ENCODE data around the gene GCG. TPM values are rescaled to one million over a fixed set of nuclear protein-coding genes. Genes with fewer than 3 reads are reported as not detected.

GCG gene
- total and polyA plus RNA-seq, 2 of the 8 experiments (the other 6 are each of a cell fraction or from before 2014, with no cell fraction given), result not detected

DNA sequence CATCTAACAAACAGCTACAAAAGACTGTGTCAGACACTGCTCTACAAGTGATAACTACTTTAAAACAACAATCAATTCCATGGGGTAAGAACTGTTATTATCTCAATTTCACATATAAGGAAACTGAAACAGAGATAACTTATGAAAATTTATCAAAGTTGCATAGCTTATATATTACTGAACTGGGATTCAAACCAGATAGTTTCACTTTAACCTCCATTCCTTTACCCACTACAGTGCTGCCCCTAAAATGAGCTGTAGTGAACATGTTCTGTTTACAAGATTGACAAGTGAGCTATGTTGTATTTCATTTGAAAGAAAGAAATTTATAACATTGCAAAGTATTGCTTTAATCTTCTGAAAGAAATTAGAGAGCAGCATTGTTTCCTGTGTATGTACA, 14.1 kb upstream of the GCG start:
- no peaks in the 10 kb centered on the region for H3K27me3 ChIP-seq (replicated peaks in 1 of 4; ENCODE audit: control insufficient read depth in 3 of 4, extremely low read depth in 1 of 4, insufficient read depth in 3 of 4, low read length in 3 of 4)
- CTCF ChIA-PET (ENCODE audit: partially characterized antibody), result interaction anchor here (2.1 to 3.3 kb wide), 3 partner anchors 11 to 54 kb away, joined by 8 to 16 read pairs (median 12); no protein-coding TSS in a partner anchor
- H3K79me1 ChIP-seq (ENCODE audit: low read depth, low read length), result no peaks in the 10 kb centered on the region
- POLR2A ChIA-PET (ENCODE audit: partially characterized antibody), result no interaction called here
- H3K9ac ChIP-seq (replicated peaks in 1 of 4; ENCODE audit: extremely low read depth in 1 of 4, low read depth in 3 of 4, low read length in 3 of 4), result no peak overlapping the region
- H2AFZ ChIP-seq (ENCODE audit: low read length), result no peak overlapping the region
- no peaks in the 10 kb centered on the region for H3K4me1 ChIP-seq (replicated peaks in 1 of 4; ENCODE audit: control insufficient read depth in 3 of 4, insufficient read depth in 4 of 4, low read length in 3 of 4)
- no peak overlapping the region for H3K27ac ChIP-seq (ENCODE audit: low read depth, low read length)
- H2BK15ac ChIP-seq (ENCODE audit: low read length), result no peak overlapping the region
- H2BK20ac ChIP-seq (ENCODE audit: low read length), result no peak overlapping the region
- H4K8ac ChIP-seq (ENCODE audit: extremely low read depth, insufficient read depth, low read length), result no peak overlapping the region
- no peaks in the 10 kb centered on the region for H3K9me3 ChIP-seq (ENCODE audit: insufficient read depth in 2 of 2, low read depth in 1 of 2, low read length in 1 of 2)
- no peak for FAIRE-seq
- H3K23me2 ChIP-seq (ENCODE audit: low read depth, low read length), result no peaks in the 10 kb centered on the region
- no peak overlapping the region for H2BK12ac ChIP-seq (ENCODE audit: low read depth, low read length)
- no peaks in the 10 kb centered on the region for H4K20me1 ChIP-seq (replicated peaks in 1 of 2; ENCODE audit: control insufficient read depth in 1 of 2, insufficient read depth in 2 of 2, low read length in 2 of 2)
- H3K4me2 ChIP-seq (ENCODE audit: insufficient read depth in 1 of 2, low read depth in 2 of 2, low read length in 2 of 2), result no peak overlapping the region
- no peaks in the 10 kb centered on the region for H3K36me3 ChIP-seq (ENCODE audit: control insufficient read depth in 2 of 4, insufficient read depth in 4 of 4, low read length in 3 of 4)
- H3K23ac ChIP-seq (ENCODE audit: insufficient read length), result no peak overlapping the region
- H2BK120ac ChIP-seq (replicated peaks; ENCODE audit: low read depth, low read length), result no peak overlapping the region
- no peak overlapping the region for H3K4ac ChIP-seq (replicated peaks; ENCODE audit: insufficient read length, low read depth, low read length)
- no peak overlapping the region for H2BK5ac ChIP-seq (ENCODE audit: low read depth, low read length)
- no peak overlapping the region for H3K4me3 ChIP-seq (ENCODE audit: extremely low read depth in 1 of 4, insufficient read depth in 2 of 4, low read depth in 3 of 4, low read length in 4 of 4)
- H3K14ac ChIP-seq (ENCODE audit: insufficient read length), result no peak overlapping the region
- H3K18ac ChIP-seq (ENCODE audit: extremely low read depth, low read length), result no peak overlapping the region
- H3K79me2 ChIP-seq (ENCODE audit: control insufficient read depth in 1 of 2, insufficient read depth in 2 of 2, low read length in 2 of 2), result no peaks in the 10 kb centered on the region
- no peak overlapping the region for H2AK5ac ChIP-seq (ENCODE audit: low read depth, low read length)
- TF ChIP-seq POU5F1 (IDR thresholded peaks at IDR 0.05; ENCODE audit: low read depth, low read length), result no peak
- TF ChIP-seq, protein P1, sequence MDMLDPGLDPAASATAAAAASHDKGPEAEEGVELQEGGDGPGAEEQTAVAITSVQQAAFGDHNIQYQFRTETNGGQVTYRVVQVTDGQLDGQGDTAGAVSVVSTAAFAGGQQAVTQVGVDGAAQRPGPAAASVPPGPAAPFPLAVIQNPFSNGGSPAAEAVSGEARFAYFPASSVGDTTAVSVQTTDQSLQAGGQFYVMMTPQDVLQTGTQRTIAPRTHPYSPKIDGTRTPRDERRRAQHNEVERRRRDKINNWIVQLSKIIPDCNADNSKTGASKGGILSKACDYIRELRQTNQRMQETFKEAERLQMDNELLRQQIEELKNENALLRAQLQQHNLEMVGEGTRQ (IDR thresholded peaks at IDR 0.05; ENCODE audit: low read length), result no peak
- no peak for TF ChIP-seq SIRT6 (IDR thresholded peaks at IDR 0.05; ENCODE audit: low read length)
- no peak for TF ChIP-seq TAF1 (IDR thresholded peaks at IDR 0.05; ENCODE audit: low read depth, low read length)
- no peak for TF ChIP-seq ASH2L (IDR thresholded peaks at IDR 0.05; ENCODE audit: low read length)
- no peak overlapping the region for H4K5ac ChIP-seq (ENCODE audit: insufficient read length, low read depth, low read length)
- no peak overlapping the region for H3K56ac ChIP-seq (replicated peaks; ENCODE audit: insufficient read length, low read depth, low read length)
- DNase-seq (ENCODE audit: low read depth in 1 of 2, low spot score in 2 of 2), result no peak
- H4K91ac ChIP-seq (replicated peaks; ENCODE audit: insufficient read length, low read length), result no peak overlapping the region

Data from H1 (cell line).